ENCODE data around the gene CRACDL.
"Not testable (repeated sequence)": the region's sequence is repeated elsewhere in the genome, so short reads cannot be mapped to it uniquely, and the experiment has no call there.

Gene CRACDL

GRCh38 chr2:98880266-98881152, 55.5 kb downstream of the CRACDL start:
- H3K4me1 ChIP-seq (ENCODE audit: control insufficient read depth, insufficient read depth, low read length) = no peaks in the 10 kb centered on the region
- H3K27me3 ChIP-seq (ENCODE audit: control insufficient read depth, insufficient read depth, low read length) = no peaks in the 10 kb centered on the region
- no peaks in the 10 kb centered on the region for H3K36me3 ChIP-seq (ENCODE audit: control insufficient read depth, insufficient read depth, low read length)
- H3K27ac ChIP-seq (ENCODE audit: low read depth, low read length) = no peak overlapping the region
- no peak overlapping the region for H3K9ac ChIP-seq (ENCODE audit: low read depth, low read length)
- H3K9me3 ChIP-seq (ENCODE audit: control insufficient read depth, insufficient read depth, low read length) = no peaks in the 10 kb centered on the region
- H3K4me3 ChIP-seq (ENCODE audit: low read depth, low read length) = no peak overlapping the region

GRCh38 chr2:98877658-98878057, 58.4 kb downstream of the CRACDL start:
- H3K27me3 ChIP-seq (ENCODE audit: control insufficient read depth, insufficient read depth, low read length); H3K36me3 ChIP-seq (ENCODE audit: control insufficient read depth, insufficient read depth, low read length); H3K4me3 ChIP-seq (ENCODE audit: low read depth, low read length); H3K27ac ChIP-seq (ENCODE audit: low read depth, low read length); H3K9ac ChIP-seq (ENCODE audit: low read depth, low read length); H3K9me3 ChIP-seq (ENCODE audit: control insufficient read depth, insufficient read depth, low read length); H3K4me1 ChIP-seq (ENCODE audit: control insufficient read depth, insufficient read depth, low read length): not testable (repeated sequence)

- no peaks in the 10 kb centered on the region for H3K9me3 ChIP-seq (ENCODE audit: control insufficient read depth, insufficient read depth, low read length)
- H3K36me3 ChIP-seq (ENCODE audit: control insufficient read depth, insufficient read depth, low read length) = no peaks in the 10 kb centered on the region
- no peak overlapping the region for H3K9ac ChIP-seq (ENCODE audit: low read depth, low read length)
- H3K4me1 ChIP-seq (ENCODE audit: control insufficient read depth, insufficient read depth, low read length) = no peaks in the 10 kb centered on the region
- H3K27me3 ChIP-seq (ENCODE audit: control insufficient read depth, insufficient read depth, low read length) = no peaks in the 10 kb centered on the region
- H3K4me3 ChIP-seq (ENCODE audit: low read depth, low read length) = no peak overlapping the region
- H3K27ac ChIP-seq (ENCODE audit: low read depth, low read length) = no peak overlapping the region
These were observed 59.3 kb downstream of the CRACDL start for GRCh38 chr2:98876741-98877140.

- Histone ChIP-seq H3K36me3 (ENCODE audit: control insufficient read depth, insufficient read depth, low read length) (no peaks in the 10 kb centered on the region), H3K4me3 (ENCODE audit: low read depth, low read length) (no peak overlapping the region), H3K27me3 (ENCODE audit: control insufficient read depth, insufficient read depth, low read length) (no peaks in the 10 kb centered on the region), H3K9ac (ENCODE audit: low read depth, low read length) (no peak overlapping the region), H3K27ac (ENCODE audit: low read depth, low read length) (no peak overlapping the region), H3K4me1 (ENCODE audit: control insufficient read depth, insufficient read depth, low read length) (no peaks in the 10 kb centered on the region), H3K9me3 (ENCODE audit: control insufficient read depth, insufficient read depth, low read length) (no peaks in the 10 kb centered on the region)
These were observed 60.3 kb downstream of the CRACDL start for GRCh38 chr2:98875746-98876145.

- H3K9ac ChIP-seq (ENCODE audit: low read depth, low read length) = no peak overlapping the region
- no peaks in the 10 kb centered on the region for H3K27me3 ChIP-seq (ENCODE audit: control insufficient read depth, insufficient read depth, low read length)
- no peaks in the 10 kb centered on the region for H3K36me3 ChIP-seq (ENCODE audit: control insufficient read depth, insufficient read depth, low read length)
- H3K4me1 ChIP-seq (ENCODE audit: control insufficient read depth, insufficient read depth, low read length) = no peaks in the 10 kb centered on the region
- H3K27ac ChIP-seq (ENCODE audit: low read depth, low read length) = no peak overlapping the region
- no peaks in the 10 kb centered on the region for H3K9me3 ChIP-seq (ENCODE audit: control insufficient read depth, insufficient read depth, low read length)
- no peak overlapping the region for H3K4me3 ChIP-seq (ENCODE audit: low read depth, low read length)
These were observed 60.8 kb downstream of the CRACDL start for GRCh38 chr2:98875081-98875728.

- Histone ChIP-seq H3K27me3 (ENCODE audit: control insufficient read depth, insufficient read depth, low read length) (no peaks in the 10 kb centered on the region), H3K9ac (ENCODE audit: low read depth, low read length) (no peak overlapping the region), H3K36me3 (ENCODE audit: control insufficient read depth, insufficient read depth, low read length) (no peaks in the 10 kb centered on the region), H3K27ac (ENCODE audit: low read depth, low read length) (no peak overlapping the region), H3K4me1 (ENCODE audit: control insufficient read depth, insufficient read depth, low read length) (peaks cover 5% of the 10 kb centered on the region; the same call in 1 of the 2 replicates), H3K4me3 (ENCODE audit: low read depth, low read length) (no peak overlapping the region), H3K9me3 (ENCODE audit: control insufficient read depth, insufficient read depth, low read length) (no peaks in the 10 kb centered on the region)
These were observed 61.8 kb downstream of the CRACDL start for GRCh38 chr2:98874186-98874689.

- Histone ChIP-seq H3K27ac (ENCODE audit: low read depth, low read length) (no peak overlapping the region), H3K4me3 (ENCODE audit: low read depth, low read length) (no peak overlapping the region), H3K9ac (ENCODE audit: low read depth, low read length) (no peak overlapping the region), H3K27me3 (ENCODE audit: control insufficient read depth, insufficient read depth, low read length) (no peaks in the 10 kb centered on the region), H3K4me1 (ENCODE audit: control insufficient read depth, insufficient read depth, low read length) (peaks cover 14% of the 10 kb centered on the region; the same call in 1 of the 2 replicates), H3K36me3 (ENCODE audit: control insufficient read depth, insufficient read depth, low read length) (no peaks in the 10 kb centered on the region), H3K9me3 (ENCODE audit: control insufficient read depth, insufficient read depth, low read length) (no peaks in the 10 kb centered on the region)
These were observed 63.5 kb downstream of the CRACDL start for GRCh38 chr2:98872526-98872925.

GRCh38 chr2:98871506-98871905, 64.5 kb downstream of the CRACDL start:
- no peak overlapping the region for H3K4me3 ChIP-seq (ENCODE audit: low read depth, low read length)
- H3K36me3 ChIP-seq (ENCODE audit: control insufficient read depth, insufficient read depth, low read length) = no peaks in the 10 kb centered on the region
- H3K27ac ChIP-seq (ENCODE audit: low read depth, low read length) = no peak overlapping the region
- no peaks in the 10 kb centered on the region for H3K9me3 ChIP-seq (ENCODE audit: control insufficient read depth, insufficient read depth, low read length)
- no peaks in the 10 kb centered on the region for H3K27me3 ChIP-seq (ENCODE audit: control insufficient read depth, insufficient read depth, low read length)
- peaks cover 14% of the 10 kb centered on the region; the same call in 1 of the 2 replicates for H3K4me1 ChIP-seq (ENCODE audit: control insufficient read depth, insufficient read depth, low read length)
- no peak overlapping the region for H3K9ac ChIP-seq (ENCODE audit: low read depth, low read length)

- H3K9ac ChIP-seq (ENCODE audit: low read depth, low read length) = no peak overlapping the region
- no peak overlapping the region for H3K4me3 ChIP-seq (ENCODE audit: low read depth, low read length)
- no peak overlapping the region for H3K27ac ChIP-seq (ENCODE audit: low read depth, low read length)
- H3K9me3 ChIP-seq (ENCODE audit: control insufficient read depth, insufficient read depth, low read length) = no peaks in the 10 kb centered on the region
- no peaks in the 10 kb centered on the region for H3K36me3 ChIP-seq (ENCODE audit: control insufficient read depth, insufficient read depth, low read length)
- no peaks in the 10 kb centered on the region for H3K27me3 ChIP-seq (ENCODE audit: control insufficient read depth, insufficient read depth, low read length)
- peaks cover 14% of the 10 kb centered on the region; the same call in 1 of the 2 replicates for H3K4me1 ChIP-seq (ENCODE audit: control insufficient read depth, insufficient read depth, low read length)
These were observed 65.4 kb downstream of the CRACDL start for GRCh38 chr2:98870516-98871158.

- Histone ChIP-seq H3K36me3 (ENCODE audit: control insufficient read depth, insufficient read depth, low read length) (no peaks in the 10 kb centered on the region), H3K27ac (ENCODE audit: low read depth, low read length) (no peak overlapping the region)
These were observed 66.2 kb downstream of the CRACDL start for GRCh38 chr2:98869870-98870269.

GRCh38 chr2:98869272-98869641, 66.8 kb downstream of the CRACDL start:
- Histone ChIP-seq H3K4me1 (ENCODE audit: control insufficient read depth, insufficient read depth, low read length) (peaks cover 14% of the 10 kb centered on the region; the same call in 1 of the 2 replicates), H3K27ac (ENCODE audit: low read depth, low read length) (no peak overlapping the region), H3K27me3 (ENCODE audit: control insufficient read depth, insufficient read depth, low read length) (no peaks in the 10 kb centered on the region), H3K9ac (ENCODE audit: low read depth, low read length) (no peak overlapping the region), H3K9me3 (ENCODE audit: control insufficient read depth, insufficient read depth, low read length) (no peaks in the 10 kb centered on the region), H3K36me3 (ENCODE audit: control insufficient read depth, insufficient read depth, low read length) (no peaks in the 10 kb centered on the region), H3K4me3 (ENCODE audit: low read depth, low read length) (no peak overlapping the region)

More at GRCh38 chr2:98869870-98870269, 66.2 kb downstream of the CRACDL start:
- H3K9me3 ChIP-seq (ENCODE audit: control insufficient read depth, insufficient read depth, low read length) = no peaks in the 10 kb centered on the region
- H3K27me3 ChIP-seq (ENCODE audit: control insufficient read depth, insufficient read depth, low read length) = no peaks in the 10 kb centered on the region
- H3K9ac ChIP-seq (ENCODE audit: low read depth, low read length) = no peak overlapping the region
- H3K4me1 ChIP-seq (ENCODE audit: control insufficient read depth, insufficient read depth, low read length) = peaks cover 14% of the 10 kb centered on the region; the same call in 1 of the 2 replicates
- H3K4me3 ChIP-seq (ENCODE audit: low read depth, low read length) = no peak overlapping the region
